22Rv1 (cell line): Measurements from ENCODE around the gene LAMB1.

ENCODE experiments used
- H3K27ac ChIP-seq: fragments of 450-650 bp; 2 replicates; pipeline ENCODE4 v1.5.1; 2017
- CTCF ChIP-seq: fragments of 450-650 bp; IDR thresholded peaks from 2 replicates; pipeline ENCODE4 v1.5.1; 2017; ENCODE audit warnings: mild to moderate bottlenecking
- ZFX ChIP-seq: fragments of 450-650 bp; IDR thresholded peaks from 2 replicates; pipeline ENCODE4 v1.6.1; 2017; ENCODE audit warnings: antibody characterized with exemption, borderline replicate concordance

The LAMB1 gene

DNA sequence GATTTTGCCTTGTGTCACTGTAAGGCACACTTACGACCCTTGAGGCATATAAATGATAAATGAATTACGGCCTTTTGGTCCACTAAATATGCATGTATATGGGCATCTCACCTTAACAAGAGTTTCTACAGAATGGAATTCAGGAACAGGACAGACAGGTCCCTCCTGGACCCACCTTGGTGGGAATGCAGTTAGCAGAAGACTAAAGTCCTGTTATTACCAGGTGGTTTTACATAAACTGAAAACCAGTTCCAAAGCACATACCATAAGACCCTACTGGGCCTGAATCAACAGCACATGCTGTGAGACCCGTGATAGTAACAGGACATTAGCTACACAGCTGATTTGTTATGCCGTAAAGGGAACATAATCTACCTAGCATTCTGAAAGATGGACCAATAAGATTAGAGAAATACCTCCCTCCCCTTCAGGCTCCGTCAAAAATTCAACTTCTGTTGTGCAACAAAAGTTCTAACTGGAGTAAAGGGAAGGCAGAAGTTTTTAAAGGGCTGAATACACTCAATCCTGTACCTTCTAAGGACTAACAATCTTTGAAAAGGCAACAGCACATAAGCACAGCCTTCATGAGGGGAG is 24.0 kb downstream of the LAMB1 start:
- H3K27ac ChIP-seq: no peak overlapping the region
- TF ChIP-seq ZFX (no peak), CTCF (no peak)

DNA sequence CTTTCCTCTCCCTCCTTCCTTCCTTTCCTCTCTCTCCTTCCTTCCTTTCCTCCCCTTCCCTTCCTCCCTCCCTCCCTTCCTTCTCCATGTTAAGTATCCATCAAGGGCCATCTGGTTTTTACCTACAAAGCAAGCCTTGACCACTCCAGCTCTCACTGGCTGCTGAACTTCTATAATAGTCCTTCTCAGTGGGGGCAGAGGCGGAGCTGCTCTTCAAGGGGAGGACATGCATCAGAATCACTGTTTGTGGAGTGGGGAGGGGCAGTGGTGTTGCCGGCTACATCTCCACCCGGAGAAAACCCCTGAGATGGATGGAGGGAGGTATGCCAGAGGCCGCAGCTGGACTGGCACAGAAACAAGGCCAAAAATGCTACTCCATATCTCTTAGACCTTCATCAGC is 25.9 kb downstream of the LAMB1 start:
- no peak overlapping the region for H3K27ac ChIP-seq
- no peak for TF ChIP-seq ZFX
- TF ChIP-seq CTCF: no peak

DNA sequence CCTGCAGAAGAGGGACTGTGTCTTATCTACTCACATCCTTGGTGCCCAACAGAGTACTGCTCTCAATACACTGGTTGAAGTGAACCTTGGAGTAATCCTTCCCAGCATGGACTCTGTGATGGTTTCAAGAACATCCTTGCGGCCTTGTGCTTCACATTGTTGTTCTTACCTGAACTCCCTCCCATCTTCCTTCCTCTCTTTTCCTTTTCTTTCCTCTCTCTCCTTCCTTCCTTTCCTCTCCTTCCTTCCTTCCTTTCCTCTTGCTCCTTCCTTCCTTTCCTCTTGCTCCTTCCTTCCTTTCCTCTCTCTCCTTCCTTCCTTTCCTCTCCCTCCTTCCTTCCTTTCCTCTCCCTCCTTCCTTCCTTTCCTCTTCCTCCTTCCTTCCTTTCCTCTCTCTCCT is 26.3 kb downstream of the LAMB1 start:
- no peak for TF ChIP-seq CTCF
- TF ChIP-seq ZFX: no peak
- no peak overlapping the region for H3K27ac ChIP-seq

DNA sequence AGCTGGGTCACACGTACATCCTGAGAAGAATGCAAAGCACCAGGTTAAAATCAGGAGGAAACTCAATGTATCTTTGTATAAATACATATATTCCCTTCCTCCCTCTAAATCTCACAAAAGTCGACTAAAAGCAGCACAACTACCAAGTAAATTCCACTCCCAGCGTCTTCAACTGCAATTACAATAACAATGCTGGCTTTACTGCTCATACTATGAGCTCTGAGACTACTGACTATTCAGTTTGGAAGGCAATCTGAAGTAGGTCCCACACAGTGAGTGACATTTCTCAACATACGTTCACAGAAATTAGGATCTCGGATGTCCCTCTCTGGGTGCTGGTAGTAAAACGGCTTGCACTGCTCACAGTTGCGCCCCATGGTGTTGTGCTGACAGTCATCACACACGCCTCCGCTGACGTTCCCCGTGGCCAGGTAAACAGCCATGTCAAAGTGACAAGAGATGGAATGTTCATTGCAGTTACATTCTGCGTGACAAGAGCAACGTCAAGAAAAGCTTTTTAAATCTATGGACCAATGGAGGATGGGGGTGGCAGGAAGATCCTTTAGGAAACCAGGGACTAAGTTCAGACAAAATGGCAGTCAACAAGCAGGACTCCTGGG is 27.5 kb downstream of the LAMB1 start:
- H3K27ac ChIP-seq: no peak overlapping the region
- TF ChIP-seq ZFX (no peak), CTCF (no peak)

GRCh38 chr7:107973861-107974260 is 29.1 kb downstream of the LAMB1 start:
- TF ChIP-seq ZFX (no peak), CTCF (no peak)

GRCh38 chr7:107972941-107973376 is 30.0 kb downstream of the LAMB1 start:
- TF ChIP-seq CTCF: no peak
- no peak for TF ChIP-seq ZFX
- no peak overlapping the region for H3K27ac ChIP-seq

More at GRCh38 chr7:107973861-107974260, 29.1 kb downstream of the LAMB1 start:
- no peak overlapping the region for H3K27ac ChIP-seq

GRCh38 chr7:107972075-107972482 is 30.9 kb downstream of the LAMB1 start:
- TF ChIP-seq CTCF (no peak), ZFX (no peak)
- H3K27ac ChIP-seq: no peak overlapping the region
